GM12878 (cell line): ENCODE results near the gene ARAP2. TPM values are rescaled to one million over a fixed set of nuclear protein-coding genes. Genes with fewer than 3 reads are reported as not detected.

ENCODE experiments used
- ATAC-seq: fragments of 200-7000 bp; cut with Tn5 transposase; 3 replicates; pipeline ENCODE4 v1.9.1; 2020; ENCODE audit warnings: mild to moderate bottlenecking, moderate library complexity
- BruUV-seq: library from RNA; stranded (reverse); fragments of 400-500 nt; replicated peaks from 2 replicates; lab custom pipeline; 2021; lab: Mats Ljungman, UMichigan
- CTCF ChIA-PET: fragments of 300-600 bp; sonication (Branson Sonifier 250); formaldehyde crosslinking; extraction: SDS; loops from one replicate; lab custom pipeline; 2021; ENCODE audit warnings: inconsistent platforms; lab: Yijun Ruan, JAX
- POLR2A ChIA-PET: fragments of 350-600 bp; formaldehyde crosslinking; extraction: SDS; loops from one replicate; lab custom pipeline; 2021; ENCODE audit warnings: inconsistent platforms; lab: Charles Lee
- RAD21 ChIA-PET: fragments of 300-600 bp; sonication (Branson Sonifier 250); formaldehyde crosslinking; loops from one replicate; lab custom pipeline; 2023; ENCODE audit warnings: antibody characterized with exemption; ENCODE audit not compliant: unreplicated experiment; lab: Charles Lee
- SMC1A ChIA-PET: fragments of 300-600 bp; sonication (Branson Sonifier 250); formaldehyde crosslinking; loops from one replicate; lab custom pipeline; 2023; ENCODE audit not compliant: unreplicated experiment, uncharacterized antibody; lab: Charles Lee
- DNase-seq: peaks from one replicate; pipeline ENCODE4 v3.0.0-alpha.2; 2011; ENCODE audit warnings: low read depth, low spot score
- FAIRE-seq: peaks from 3 replicates; lab custom pipeline; 2011; peaks lifted over from hg19 to GRCh38; lab: Jason Lieb, UNC
- H2AFZ ChIP-seq: 2 replicates; pipeline ENCODE4 v1.6.0; 2011; ENCODE audit warnings: low read depth, low read length, control low read depth; ENCODE audit not compliant: control insufficient read depth
- H3K27ac ChIP-seq: 2 replicates; pipeline ENCODE4 v1.5.1; 2011; ENCODE audit warnings: control low read depth; ENCODE audit not compliant: control insufficient read depth, insufficient read depth
- H3K27me3 ChIP-seq, 2 experiments: replicated peaks in 1 of 2; 2 replicates each; pipeline versions ENCODE4 v1.6.0 to v1.6.1; 2011; ENCODE audit warnings: low read length in 1 of 2; ENCODE audit not compliant: control insufficient read depth in 2 of 2, insufficient read depth in 2 of 2
- H3K36me3 ChIP-seq, 2 experiments: 2 replicates each; pipeline ENCODE4 v1.5.1; 2011; ENCODE audit warnings: low read length in 1 of 2; ENCODE audit not compliant: control insufficient read depth in 2 of 2, insufficient read depth in 2 of 2
- H3K4me1 ChIP-seq: 2 replicates; pipeline ENCODE4 v1.6.1; 2011; ENCODE audit warnings: mild to moderate bottlenecking, low read length, moderate library complexity, mixed read lengths; ENCODE audit not compliant: control insufficient read depth, insufficient read depth
- H3K4me2 ChIP-seq: 2 replicates; pipeline ENCODE4 v1.6.0; 2011; ENCODE audit warnings: control low read depth; ENCODE audit not compliant: control insufficient read depth, insufficient read depth
- H3K4me3 ChIP-seq: fragments of 200-600 bp; sonication (generic); 2 replicates; pipeline ENCODE4 v1.5.1; 2016
- H3K79me2 ChIP-seq: 2 replicates; pipeline ENCODE4 v1.6.0; 2011; ENCODE audit warnings: low read length; ENCODE audit not compliant: control insufficient read depth, insufficient read depth
- H3K9ac ChIP-seq: 2 replicates; pipeline ENCODE4 v1.8.0; 2011; ENCODE audit warnings: low read length, control low read depth, mixed read lengths; ENCODE audit not compliant: control insufficient read depth, insufficient read depth
- H3K9me3 ChIP-seq: replicated peaks from 3 replicates; pipeline ENCODE4 v1.5.1; 2011; ENCODE audit warnings: mild to moderate bottlenecking, low read length; ENCODE audit not compliant: control insufficient read depth, insufficient read depth
- H4K20me1 ChIP-seq: 2 replicates; pipeline ENCODE4 v1.6.0; 2011; ENCODE audit not compliant: control insufficient read depth, insufficient read depth
- BCL11A ChIP-seq: IDR thresholded peaks from 2 replicates; pipeline ENCODE4 v1.6.1; 2011; ENCODE audit warnings: low read depth, low read length
- CBX3 ChIP-seq: fragments of 200-600 bp; sonication (generic); IDR thresholded peaks from 2 replicates; pipeline ENCODE4 v1.6.1; 2016; ENCODE audit warnings: low read depth, borderline replicate concordance
- CHD2 ChIP-seq: IDR thresholded peaks from 2 replicates; pipeline ENCODE4 v1.6.1; 2011; ENCODE audit warnings: low read depth, low read length, improper control_type of control experiment, borderline replicate concordance
- CTCF ChIP-seq, 3 experiments: IDR thresholded peaks in 2 of 3; conservative IDR thresholded peaks in 1 of 3; 2 replicates each; pipeline ENCODE4 v1.5.1; 2011; ENCODE audit warnings: low read depth in 3 of 3, low read length in 3 of 3, mild to moderate bottlenecking in 3 of 3, control low read depth in 2 of 3, moderate library complexity in 2 of 3, inconsistent platforms in 1 of 3, mixed read lengths in 1 of 3; ENCODE audit not compliant: control insufficient read depth in 2 of 3, insufficient read depth in 1 of 3; ENCODE audit errors: extremely low read depth in 1 of 3
- FOXK2 ChIP-seq: fragments of 450-650 bp; IDR thresholded peaks from 2 replicates; pipeline ENCODE4 v1.6.1; 2017; ENCODE audit warnings: mild to moderate bottlenecking, moderate library complexity
- FOXM1 ChIP-seq: IDR thresholded peaks from 2 replicates; pipeline ENCODE4 v1.6.1; 2012; ENCODE audit warnings: low read depth, mild to moderate bottlenecking, inconsistent platforms, low read length, moderate library complexity
- HDAC6 ChIP-seq: fragments of 200-600 bp; sonication (generic); IDR thresholded peaks from one replicate; pipeline ENCODE4 v1.8.0; 2017; ENCODE audit warnings: antibody characterized with exemption; ENCODE audit not compliant: unreplicated experiment
- HDGF ChIP-seq: fragments of 450-650 bp; IDR thresholded peaks from 2 replicates; pipeline ENCODE4 v1.6.1; 2016; ENCODE audit warnings: antibody characterized with exemption
- LARP7 ChIP-seq: fragments of 450-650 bp; IDR thresholded peaks from 2 replicates; pipeline ENCODE4 v1.6.1; 2017; ENCODE audit warnings: mild to moderate bottlenecking
- NFYA ChIP-seq: IDR thresholded peaks from 2 replicates; pipeline ENCODE4 v1.6.1; 2011; ENCODE audit warnings: low read depth, mild to moderate bottlenecking, low read length, improper control_type of control experiment, borderline replicate concordance
- NR2C1 ChIP-seq: fragments of 450-650 bp; IDR thresholded peaks from 2 replicates; pipeline ENCODE4 v1.6.1; 2017; ENCODE audit warnings: antibody characterized with exemption, mild to moderate bottlenecking, moderate library complexity
- PML ChIP-seq: IDR thresholded peaks from 2 replicates; pipeline ENCODE4 v1.6.1; 2012; ENCODE audit warnings: low read length, inconsistent platforms
- POU2F2 ChIP-seq: IDR thresholded peaks from 3 replicates; pipeline ENCODE4 v1.6.1; 2011; ENCODE audit warnings: low read depth, mild to moderate bottlenecking, low read length, borderline replicate concordance
- RAD21 ChIP-seq: IDR thresholded peaks from 2 replicates; pipeline ENCODE4 v1.6.1; 2011; ENCODE audit warnings: mild to moderate bottlenecking, low read depth, low read length, moderate library complexity; ENCODE audit not compliant: insufficient read depth
- RCOR1 ChIP-seq: conservative IDR thresholded peaks from 2 replicates; pipeline ENCODE4 v1.6.1; 2012; ENCODE audit warnings: low read depth, low read length, improper control_type of control experiment
- TCF12 ChIP-seq: IDR thresholded peaks from 2 replicates; pipeline ENCODE4 v1.6.1; 2011; ENCODE audit warnings: low read depth, mild to moderate bottlenecking, low read length
- ZBED1 ChIP-seq: IDR thresholded peaks from 2 replicates; pipeline ENCODE4 v1.6.1; 2016; ENCODE audit warnings: borderline replicate concordance
- ZBTB11 ChIP-seq: fragments of 450-650 bp; formaldehyde crosslinking; IDR thresholded peaks from 2 replicates; pipeline ENCODE4 v1.5.0; 2022; ENCODE audit warnings: mild to moderate bottlenecking, missing genetic modification characterization
- ZNF217 ChIP-seq: fragments of 450-650 bp; IDR thresholded peaks from 2 replicates; pipeline ENCODE4 v1.6.1; 2017; ENCODE audit warnings: antibody characterized with exemption, mild to moderate bottlenecking
- ZSCAN29 ChIP-seq: fragments of 450-650 bp; IDR thresholded peaks from 2 replicates; pipeline ENCODE4 v1.6.1; 2017; ENCODE audit warnings: mild to moderate bottlenecking, moderate library complexity
- WGBS: methylation state at CpG from one replicate; pipeline ENCODE4 v1.1.6; 2016; ENCODE audit warnings: low lambda C conversion rate; ENCODE audit not compliant: insufficient replicate concordance, insufficient coverage; ENCODE audit errors: missing lambda C conversion rate; 5-methylcytosine and 5-hydroxymethylcytosine counted together
- in situ Hi-C: fragments of 300-500 bp; cut with MboI; formaldehyde crosslinking; loops from 9 replicates; pipeline ENCODE4 v1.14.3; 2018; ENCODE audit warnings: mixed read lengths
- intact Hi-C: fragments of 100-400 bp; cut with micrococcal nuclease; formaldehyde crosslinking; loops from one replicate; pipeline ENCODE4 v1.14.2; 2022; ENCODE audit not compliant: unreplicated experiment
- polyA plus RNA-seq, 11 experiments: library from polyadenylated mRNA; depleted of rRNA in 4 of 11; unstranded in 6 of 11; stranded (reverse) in 5 of 11; fragments of >200 nt; fragmentation: Nextera tagmentation in 4 of 11; fragmentation: Illumina TruSeq in 1 of 11; extraction: Ambion mirVana in 4 of 11; extraction: Trizol in 1 of 11; gene quantifications; 1 replicate in 1 of 11; 2 replicates in 10 of 11; pipeline versions ENCODE4 v1.2.1 to v1.2.3, GENCODE V29; 2011 to 2016; ENCODE audit warnings: inconsistent platforms in 2 of 11, missing spikeins in 2 of 11, low read depth in 1 of 11
- total RNA-seq, 4 experiments: library from RNA; depleted of rRNA in 3 of 4; stranded (reverse); fragments of >200 nt in 3 of 4; fragmentation: Illumina TruSeq in 1 of 4; extraction: Trizol in 1 of 4; gene quantifications; 2 replicates each; pipeline versions ENCODE4 v1.2.1 to v1.2.3, GENCODE V29; 2013 to 2021

The ARAP2 gene
- total and polyA plus RNA-seq, 10 of the 15 experiments (the other 5 are each of a cell fraction or from before 2014, with no cell fraction given), result 5.4 to 36.1 (median 12.2) TPM

- TF ChIP-seq CHD2 (no peak), ZNF217 (no peak), CBX3 (no peak), ZBTB11 (CRISPR knock-in tag) (no peak), RAD21 (no peak), RCOR1 (no peak)
These were observed 152.3 kb downstream of the ARAP2 start (continued) for GRCh38 chr4:36091997-36092396.

- H3K4me3 ChIP-seq, result no peak overlapping the region
- no peaks in the 10 kb centered on the region for H4K20me1 ChIP-seq
- no peak overlapping the region for H3K27ac ChIP-seq
- H3K36me3 ChIP-seq, result no peaks in the 10 kb centered on the region; a peak in 1 of 4 replicates
- ATAC-seq (no peak), DNase-seq (no peak)
- BruUV-seq, result no TSS peak
- in situ Hi-C loops, result no loop called here
- no peaks in the 10 kb centered on the region for H3K9me3 ChIP-seq
- TF ChIP-seq NFYA (no peak), POU2F2 (no peak), BCL11A (no peak), NR2C1 (no peak), FOXM1 (no peak), LARP7 (no peak), HDAC6 (no peak), FOXK2 (no peak), TCF12 (no peak), HDGF (no peak), CTCF (IDR thresholded peaks at IDR 0.05 in 2 of 3, conservative IDR thresholded peaks at IDR 0.05 in 1 of 3; ENCODE audit: control insufficient read depth in 2 of 3, extremely low read depth in 1 of 3, insufficient read depth in 1 of 3, low read depth in 3 of 3, low read length in 3 of 3) (no peak), PML (no peak), ZSCAN29 (no peak), ZBED1 (no peak)
- TF ChIP-seq, all 136 proteins: peak for 0
- no peak for FAIRE-seq
- POLR2A ChIA-PET, result no interaction called here
- Histone ChIP-seq H2AFZ (no peak overlapping the region), H3K4me1 (no peaks in the 10 kb centered on the region), H3K4me2 (no peak overlapping the region), H3K27me3 (no peaks in the 10 kb centered on the region), H3K9ac (no peak overlapping the region), H3K79me2 (no peaks in the 10 kb centered on the region)
- WGBS, result 100% methylated on average over 1 of the region's 1 CpG
- RAD21 ChIA-PET, result no interaction called here
- SMC1A ChIA-PET, result no interaction called here
- CTCF ChIA-PET, result no interaction called here
- intact Hi-C loops, result no loop called here
These were observed 155.8 kb downstream of the ARAP2 start for GRCh38 chr4:36088542-36088941.
